Measurements from ENCODE around the gene MDFIC. TPM values are rescaled to one million over a fixed set of nuclear protein-coding genes. Genes with fewer than 3 reads are reported as not detected.

The MDFIC gene
- total RNA-seq, 4 donors from 2014 or later: 50.3 to 89.5 (median 58.1) TPM

DNA sequence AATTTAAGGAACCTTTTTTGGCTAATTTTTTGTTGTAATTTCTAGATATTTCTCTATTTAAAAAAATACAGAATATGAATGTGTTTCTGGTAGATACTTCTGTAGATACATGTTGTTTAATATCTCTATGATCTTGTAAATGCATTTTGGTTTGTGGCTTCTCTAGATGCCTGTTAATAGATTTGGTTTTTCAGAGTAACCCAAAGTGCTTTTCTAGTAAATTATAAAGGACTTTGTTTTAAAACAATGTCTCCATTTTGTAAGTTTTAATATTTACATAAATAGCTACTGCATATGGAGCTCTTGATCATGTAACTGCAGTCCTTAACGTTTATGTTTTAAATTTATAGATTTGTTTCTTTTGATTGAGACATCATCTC, 88.5 kb downstream of the MDFIC start:
- WGBS, 2 donors: 78 to 82% methylated on average over 1 of the region's 1 CpG
- H3K4me1 ChIP-seq: peaks cover 19 to 25% of the 10 kb centered on the region in 2 donors
- TF ChIP-seq CTCF (IDR thresholded peaks at IDR 0.05): no peak
- no peak for TF ChIP-seq POLR2A (IDR thresholded peaks at IDR 0.05)
- no peak for DNase-seq
- no peak overlapping the region for H3K4me3 ChIP-seq (replicated peaks in 1 of 3)
- no peaks in the 10 kb centered on the region for H3K9me3 ChIP-seq
- intact Hi-C loops (cut with DNase I): no loop called here
- no peaks in the 10 kb centered on the region for H3K27me3 ChIP-seq
- peak overlapping the region; percentile 15 to 67 (median 45) for H3K27ac ChIP-seq
- H3K36me3 ChIP-seq: no peaks in the 10 kb centered on the region

- no peak overlapping the region for H3K4me3 ChIP-seq (replicated peaks in 1 of 3)
- peaks cover 13% of the 10 kb centered on the region in 2 donors for H3K4me1 ChIP-seq
- no peak overlapping the region for H3K27ac ChIP-seq
- DNase-seq: no peak
- TF ChIP-seq CTCF (IDR thresholded peaks at IDR 0.05) (no peak), POLR2A (IDR thresholded peaks at IDR 0.05) (no peak)
- WGBS, 2 donors: 90 to 97% methylated on average over 3 of the region's 3 CpGs
- intact Hi-C loops (cut with DNase I): no loop called here
- H3K36me3 ChIP-seq: no peaks in the 10 kb centered on the region
- H3K9me3 ChIP-seq: no peaks in the 10 kb centered on the region
- H3K27me3 ChIP-seq: no peaks in the 10 kb centered on the region
Observed at GRCh38 chr7:115013886-115014285, 92.0 kb downstream of the MDFIC start.

DNA sequence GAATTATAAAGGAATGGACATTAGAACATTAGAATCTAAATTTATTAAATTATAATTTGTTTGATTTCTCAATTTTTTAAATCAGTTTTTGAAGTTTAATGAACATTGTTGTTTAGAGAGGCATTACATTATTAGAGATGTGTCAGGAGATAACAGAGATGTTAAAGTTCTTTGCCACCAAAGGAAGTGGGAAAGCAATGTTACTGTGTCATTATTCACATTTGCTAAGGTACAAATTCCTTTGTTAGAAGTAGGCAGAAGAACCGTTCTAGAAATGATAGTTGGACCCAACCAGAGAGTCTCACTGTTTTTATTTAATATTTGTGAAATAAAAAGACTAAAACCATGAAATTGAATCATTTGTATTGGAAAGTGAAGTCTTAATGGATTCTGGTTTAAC, 92.9 kb downstream of the MDFIC start:
- H3K36me3 ChIP-seq: no peaks in the 10 kb centered on the region
- DNase-seq: no peak
- no peak overlapping the region for H3K4me3 ChIP-seq (replicated peaks in 1 of 3)
- no peak overlapping the region for H3K27ac ChIP-seq
- TF ChIP-seq POLR2A (IDR thresholded peaks at IDR 0.05) (no peak), CTCF (IDR thresholded peaks at IDR 0.05) (no peak)
- peaks cover 4% of the 10 kb centered on the region in 2 donors for H3K4me1 ChIP-seq
- intact Hi-C loops (cut with DNase I): no loop called here
- no peaks in the 10 kb centered on the region for H3K9me3 ChIP-seq
- WGBS, 2 donors: 82 to 90% methylated on average over 1 of the region's 1 CpG
- H3K27me3 ChIP-seq: no peaks in the 10 kb centered on the region

DNA sequence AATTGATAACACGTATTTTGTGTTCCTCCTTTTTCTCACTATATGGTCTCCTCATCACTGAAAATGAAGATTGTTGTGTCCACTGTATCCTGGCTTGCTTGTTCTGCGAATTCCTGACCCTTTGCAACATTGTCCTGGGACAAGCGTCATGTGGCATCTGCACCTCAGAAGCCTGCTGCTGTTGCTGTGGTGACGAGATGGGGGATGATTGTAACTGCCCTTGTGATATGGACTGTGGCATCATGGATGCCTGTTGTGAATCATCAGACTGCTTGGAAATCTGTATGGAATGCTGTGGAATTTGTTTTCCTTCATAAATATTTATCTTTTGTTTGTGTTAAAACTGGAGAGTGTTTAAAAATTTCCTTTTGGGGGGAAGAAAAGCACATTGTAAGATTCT, 93.7 kb downstream of the MDFIC start:
- WGBS, 2 donors: 95 to 99% methylated on average over 4 of the region's 4 CpGs
- H3K9me3 ChIP-seq: no peaks in the 10 kb centered on the region
- no peaks in the 10 kb centered on the region for H3K36me3 ChIP-seq
- intact Hi-C loops (cut with DNase I): no loop called here
- H3K27me3 ChIP-seq: no peaks in the 10 kb centered on the region
- TF ChIP-seq CTCF (IDR thresholded peaks at IDR 0.05) (no peak), POLR2A (IDR thresholded peaks at IDR 0.05) (no peak)
- no peak overlapping the region for H3K27ac ChIP-seq
- no peak for DNase-seq
- no peaks in the 10 kb centered on the region for H3K4me1 ChIP-seq
- no peak overlapping the region for H3K4me3 ChIP-seq (replicated peaks in 1 of 3)

DNA sequence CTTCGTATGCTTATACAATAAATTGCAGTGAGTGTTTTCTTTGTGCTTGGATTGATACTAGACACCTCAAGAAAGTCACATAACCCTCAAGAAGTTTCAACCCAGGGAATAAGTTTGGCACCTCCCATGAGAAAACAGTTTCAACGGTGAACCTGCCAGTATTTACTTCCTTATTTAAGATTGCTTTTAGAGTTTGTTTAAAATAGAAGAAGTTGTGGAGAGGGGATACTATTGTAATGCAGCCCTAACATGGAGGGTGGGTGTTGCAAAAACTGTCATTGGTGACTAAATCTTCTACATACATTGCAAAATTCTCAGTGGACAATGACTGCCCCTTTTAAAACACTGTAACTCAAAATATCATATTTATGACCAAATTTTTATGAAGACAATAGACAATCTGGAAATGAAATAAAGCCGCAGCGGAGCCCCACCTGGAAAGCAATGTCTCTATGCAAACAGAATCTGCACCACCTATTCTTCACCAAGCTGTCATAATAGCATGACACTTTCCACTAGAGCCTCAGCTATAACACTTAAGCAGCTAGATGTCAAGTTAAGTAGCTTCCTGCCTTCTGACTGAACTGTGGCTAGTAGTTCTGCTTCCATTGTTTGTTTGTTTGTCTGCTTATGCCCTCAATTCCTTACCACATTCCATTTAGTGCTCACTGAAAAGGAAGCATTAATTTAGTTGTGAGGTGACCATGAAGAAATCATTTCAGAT, 98.2 kb downstream of the MDFIC start:
- no peaks in the 10 kb centered on the region for H3K9me3 ChIP-seq
- no peaks in the 10 kb centered on the region for H3K36me3 ChIP-seq
- DNase-seq: no peak
- no peak overlapping the region for H3K4me3 ChIP-seq (replicated peaks in 1 of 3)
- 87 to 89% methylated on average over 4 of the region's 4 CpGs for WGBS, 2 donors
- no peak overlapping the region for H3K27ac ChIP-seq
- no peak for TF ChIP-seq POLR2A (IDR thresholded peaks at IDR 0.05)
- no peak for TF ChIP-seq CTCF (IDR thresholded peaks at IDR 0.05)
- intact Hi-C loops (cut with DNase I): no loop called here
- no peaks in the 10 kb centered on the region for H3K4me1 ChIP-seq
- H3K27me3 ChIP-seq: no peaks in the 10 kb centered on the region

All from thyroid gland (tissue), 4 donors.